Measurements from ENCODE around the gene KIRREL1.

The KIRREL1 gene

GRCh38 chr1:158102881-158103674 is 109.6 kb downstream of the KIRREL1 start:
- DNase-seq (ENCODE audit: low read depth in 2 of 2, low spot score in 1 of 2), result no peak

GRCh38 chr1:158103861-158104522 is 110.5 kb downstream of the KIRREL1 start:
- no peak for DNase-seq (ENCODE audit: low read depth in 2 of 2, low spot score in 1 of 2)

DNA sequence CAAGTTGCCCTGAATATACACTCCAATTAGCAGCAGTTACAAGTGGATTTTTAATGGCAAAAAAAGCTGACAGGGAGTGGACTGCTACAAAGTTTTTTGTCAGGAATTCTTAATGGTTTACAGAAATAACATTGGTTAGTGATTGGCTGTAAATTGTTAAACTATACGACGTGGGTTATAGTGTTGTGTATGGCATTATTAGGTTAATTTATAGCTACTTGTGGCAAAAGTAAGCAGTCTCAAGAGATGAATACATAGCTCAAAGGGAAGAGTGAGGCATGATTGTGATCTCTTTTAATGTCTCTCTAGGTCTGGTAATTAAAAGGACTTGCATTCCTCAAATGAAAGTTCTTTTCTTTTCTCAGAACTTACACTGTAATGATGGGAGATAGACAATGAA is 111.4 kb downstream of the KIRREL1 start:
- no peak for DNase-seq (ENCODE audit: low read depth in 2 of 2, low spot score in 1 of 2)

DNA sequence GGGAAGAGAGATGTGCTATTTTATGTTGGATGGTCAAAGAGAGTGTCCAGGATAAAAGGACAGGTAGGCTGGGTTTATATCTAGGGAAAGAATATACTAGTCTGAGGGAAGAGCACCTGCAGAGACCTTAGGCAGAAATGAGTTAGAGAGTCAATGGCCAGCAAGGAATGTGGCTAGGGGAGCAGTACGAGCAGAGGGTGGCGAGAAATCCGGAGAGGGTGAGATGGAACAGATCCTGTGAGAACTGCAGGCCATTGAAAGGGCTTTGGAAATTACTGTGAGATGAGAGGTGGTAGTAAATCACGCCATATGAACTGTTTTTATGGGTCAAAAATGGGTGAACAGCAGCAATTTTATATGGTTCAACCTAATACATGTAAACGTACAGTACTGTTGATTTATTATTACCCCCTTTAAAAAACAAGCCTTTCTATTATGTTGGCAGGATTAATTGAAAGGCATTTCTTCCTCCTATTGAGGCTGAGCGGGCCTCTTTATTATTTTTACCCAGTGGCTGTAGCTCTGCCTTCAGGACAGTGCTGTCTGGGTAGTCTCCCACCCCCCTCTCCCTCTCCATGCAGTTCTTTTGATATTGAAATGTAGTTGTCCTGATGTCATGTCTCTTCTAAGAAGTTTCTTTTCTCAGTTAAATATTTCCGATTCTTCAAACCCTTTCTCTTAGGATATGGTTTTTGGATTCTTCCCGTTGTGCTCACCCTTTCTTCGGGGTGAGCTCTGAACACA is 112.1 kb downstream of the KIRREL1 start:
- DNase-seq (ENCODE audit: low read depth in 2 of 2, low spot score in 1 of 2), result no peak

GRCh38 chr1:158107916-158108315 is 114.5 kb downstream of the KIRREL1 start:
- no peak for DNase-seq (ENCODE audit: low read depth in 2 of 2, low spot score in 1 of 2)

GRCh38 chr1:158112994-158113758 is 119.7 kb downstream of the KIRREL1 start:
- no peak for DNase-seq (ENCODE audit: low read depth in 2 of 2, low spot score in 1 of 2)

DNA sequence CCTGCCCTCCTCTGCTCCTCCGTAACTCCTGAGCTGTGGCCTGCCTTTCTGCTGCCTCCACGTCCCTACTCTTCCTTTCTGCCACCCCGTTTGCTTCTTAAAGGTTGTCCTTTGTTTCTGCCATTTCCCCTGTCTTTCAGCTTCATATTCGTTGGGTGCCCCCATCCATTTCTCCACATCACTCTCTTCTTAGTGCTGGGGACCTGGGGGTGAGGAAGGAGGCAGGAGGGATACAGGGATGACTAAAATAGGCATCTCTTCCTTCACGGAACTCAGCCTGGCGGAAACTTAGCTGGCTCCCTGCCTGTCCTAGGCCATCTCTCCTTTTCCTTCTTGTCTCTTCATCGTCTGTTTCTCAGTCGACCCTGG is 120.3 kb downstream of the KIRREL1 start:
- DNase-seq (ENCODE audit: low read depth in 2 of 2, low spot score in 1 of 2), result no peak

- no peak for DNase-seq (ENCODE audit: low read depth in 2 of 2, low spot score in 1 of 2)
Observed at GRCh38 chr1:158115126-158115525, 121.7 kb downstream of the KIRREL1 start.

- no peak for DNase-seq (ENCODE audit: low read depth in 2 of 2, low spot score in 1 of 2)
Observed at GRCh38 chr1:158116311-158117167, 123.1 kb downstream of the KIRREL1 start.

DNA sequence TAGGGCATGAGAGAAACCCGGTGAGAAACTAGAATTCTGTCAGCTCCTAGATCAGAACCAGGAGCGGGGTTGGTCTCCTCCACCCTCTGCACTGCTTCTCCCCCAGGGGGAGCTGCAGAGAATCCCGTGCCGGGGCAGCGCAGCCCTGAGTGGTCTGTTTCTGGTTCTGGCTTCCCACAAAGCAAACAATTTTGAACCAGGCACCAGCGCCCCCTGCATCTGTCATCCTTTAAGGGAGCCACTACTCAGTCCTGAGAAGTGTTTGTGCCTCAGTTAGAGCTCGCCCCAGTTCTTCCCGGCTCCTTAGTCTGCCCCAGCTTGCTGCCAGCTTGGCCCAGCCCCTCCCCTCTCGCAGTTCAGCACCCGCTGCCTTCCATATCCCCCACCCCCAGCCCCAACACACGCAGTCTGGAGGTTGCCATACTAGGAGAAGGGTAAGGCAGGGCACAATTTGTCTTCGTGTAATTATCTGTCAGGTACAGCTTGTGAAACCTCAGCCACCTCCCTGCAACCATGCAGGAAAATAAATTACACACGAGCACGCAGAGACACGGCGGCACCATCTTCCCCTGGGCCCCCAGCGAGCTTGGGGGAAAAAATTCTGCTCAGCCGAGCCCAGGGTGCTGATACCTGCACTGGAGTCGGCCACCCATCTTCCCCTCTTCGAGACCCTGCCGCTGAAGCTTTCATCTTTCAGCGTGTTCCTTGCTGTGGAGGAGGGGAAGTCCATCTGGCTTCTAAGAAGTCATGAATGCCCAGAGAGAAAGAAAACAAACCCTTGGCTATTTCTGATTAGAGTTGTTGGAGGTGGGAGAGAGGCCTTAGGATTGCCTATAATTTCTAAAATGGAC is 124.6 kb downstream of the KIRREL1 start:
- peak in 1 of 2 donors; percentile 10 for DNase-seq (ENCODE audit: low read depth in 2 of 2, low spot score in 1 of 2)

DNA sequence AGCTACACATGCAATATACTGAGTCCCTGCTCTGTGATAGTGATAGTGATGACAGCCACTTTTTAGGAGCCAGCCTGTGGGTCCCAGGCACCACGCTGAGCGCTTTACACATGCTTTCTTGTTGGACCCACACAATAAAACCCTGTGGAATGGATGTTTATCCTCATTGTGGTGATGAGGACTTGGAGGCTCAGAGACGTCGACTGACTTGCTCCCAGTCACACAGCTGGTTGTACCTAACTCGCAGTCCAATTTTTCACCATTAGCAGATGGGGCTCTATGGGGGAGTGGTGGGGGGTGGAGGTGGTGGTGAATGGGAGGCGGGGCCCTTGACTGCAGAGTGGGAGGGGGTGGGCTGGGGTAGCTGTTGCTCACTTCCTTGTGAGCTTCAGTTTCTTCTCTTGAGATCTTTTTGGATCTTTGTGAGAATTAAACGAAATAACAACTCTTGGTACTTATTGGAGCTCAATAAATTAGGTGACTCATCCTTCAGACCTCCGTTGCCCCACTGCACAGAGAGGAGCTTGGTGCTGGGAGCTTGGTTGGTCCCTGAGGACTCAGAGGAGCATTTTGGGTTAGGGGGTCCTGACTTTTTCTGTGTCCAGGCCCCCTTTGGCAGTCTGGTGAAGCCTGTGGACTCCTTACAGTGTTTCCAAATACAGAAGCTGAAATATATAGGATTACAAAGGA is 125.4 kb downstream of the KIRREL1 start:
- no peak for DNase-seq (ENCODE audit: low read depth in 2 of 2, low spot score in 1 of 2)

GRCh38 chr1:158119976-158120653 is 126.7 kb downstream of the KIRREL1 start:
- DNase-seq (ENCODE audit: low read depth in 2 of 2, low spot score in 1 of 2), result no peak

DNA sequence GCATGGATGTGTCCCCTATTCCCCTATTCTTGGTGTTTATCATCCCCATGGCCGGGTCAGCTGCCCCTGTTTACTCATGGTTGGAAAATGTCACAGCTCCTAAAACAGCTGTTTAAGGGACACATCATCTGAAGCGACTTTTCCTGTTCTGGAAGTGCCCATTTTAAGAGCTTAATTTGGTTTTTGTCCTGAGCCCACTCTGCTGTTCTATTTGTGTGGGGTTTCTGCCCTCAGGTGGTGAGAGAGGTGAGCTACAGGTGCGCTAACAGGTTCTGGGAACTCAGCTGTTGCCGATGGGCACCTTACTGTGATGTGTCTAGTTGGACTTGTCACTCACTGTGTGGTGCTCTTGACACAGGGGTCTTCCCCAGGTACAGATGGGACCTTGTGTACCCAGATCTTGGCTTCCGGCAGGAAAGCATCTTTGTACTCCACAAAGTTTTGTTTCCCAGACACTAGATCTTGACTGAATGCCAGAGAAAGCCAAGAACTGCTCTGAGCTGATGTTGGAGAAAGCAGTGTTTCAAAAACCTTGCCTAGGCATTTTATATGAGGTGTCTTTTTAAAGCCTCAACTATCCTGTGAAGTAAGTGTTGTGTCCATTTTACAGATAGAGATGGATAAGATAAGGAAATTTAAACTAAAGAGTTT is 128.3 kb downstream of the KIRREL1 start:
- DNase-seq (ENCODE audit: low read depth in 2 of 2, low spot score in 1 of 2), result no peak

GRCh38 chr1:158122833-158123388 is 129.5 kb downstream of the KIRREL1 start:
- no peak for DNase-seq (ENCODE audit: low read depth in 2 of 2, low spot score in 1 of 2)

DNA sequence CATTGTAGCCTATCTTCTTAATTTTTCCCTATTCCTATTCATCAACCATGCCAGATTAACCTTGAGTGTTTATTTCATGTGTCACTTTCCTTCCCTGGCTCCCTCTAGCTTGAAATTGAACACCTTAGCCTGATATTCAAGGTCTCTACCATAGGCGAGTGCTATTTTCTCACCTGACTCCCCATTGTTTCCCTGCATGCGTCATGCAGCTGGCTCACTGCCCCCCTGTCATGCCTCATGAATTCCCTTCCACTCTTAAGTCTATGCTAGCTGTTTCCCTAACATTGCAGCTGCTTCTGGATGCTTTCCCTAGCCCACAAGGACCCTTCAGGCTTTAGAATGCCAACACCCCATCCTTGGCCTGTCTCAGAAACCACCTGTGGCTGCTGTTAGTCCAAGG is 130.6 kb downstream of the KIRREL1 start:
- no peak for DNase-seq (ENCODE audit: low read depth in 2 of 2, low spot score in 1 of 2)

GRCh38 chr1:158124999-158125398 is 131.6 kb downstream of the KIRREL1 start:
- DNase-seq (ENCODE audit: low read depth in 2 of 2, low spot score in 1 of 2), result peak; percentile 39 to 43

DNA sequence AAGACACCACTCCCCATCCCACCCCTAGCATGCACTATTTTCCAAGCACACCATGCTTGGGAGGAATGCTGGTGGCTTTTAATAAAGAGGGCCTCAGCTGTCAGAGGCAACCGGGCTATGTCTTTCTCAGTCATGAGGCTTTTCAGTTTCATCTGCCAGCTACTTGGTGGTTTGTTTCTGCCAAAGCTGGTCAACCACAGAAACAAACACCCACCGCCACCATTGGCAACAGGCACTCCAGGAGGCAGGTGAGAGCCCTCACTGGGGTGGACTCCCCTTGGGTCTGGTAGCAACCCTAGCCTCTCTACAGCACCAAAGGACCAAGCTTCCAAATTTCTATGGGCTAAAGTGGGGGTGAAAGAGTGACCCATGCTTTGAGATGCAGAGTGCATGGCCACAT is 133.0 kb downstream of the KIRREL1 start:
- DNase-seq (ENCODE audit: low read depth in 2 of 2, low spot score in 1 of 2), result no peak
